K562 (cell line): ENCODE measurements around the gene DPP9. TPM values are rescaled to one million over a fixed set of nuclear protein-coding genes. Genes with fewer than 3 reads are reported as not detected.
A peak's percentile ranks its signal among the peaks of the same experiment; 100 is the strongest.

Experiments
- ATAC-seq: fragments of 200-7000 bp; cut with Tn5 transposase; 3 replicates; pipeline ENCODE4 v1.9.1; 2020; ENCODE audit warnings: moderate library complexity
- BruUV-seq: library from RNA; stranded (reverse); fragments of 400-500 nt; replicated peaks from 2 replicates; lab custom pipeline; 2021; lab: Mats Ljungman, UMichigan
- CTCF ChIA-PET: fragments of 300-600 bp; formaldehyde crosslinking; extraction: SDS; loops from one replicate; lab custom pipeline; 2021; ENCODE audit warnings: low intra/inter-chr PET ratio; lab: Yijun Ruan, JAX
- POLR2A ChIA-PET: fragments of 300-600, 350-650 bp; sonication (Branson Sonifier 250); formaldehyde crosslinking; extraction: SDS; loops from one replicate; lab custom pipeline; 2021; ENCODE audit warnings: antibody characterized with exemption, inconsistent platforms; lab: Yijun Ruan, JAX
- DNase-seq, 4 experiments: peaks; one replicate each; pipeline versions ENCODE4 v3.0.0 to v3.0.0-alpha.2; 2011 to 2018; ENCODE audit warnings: low spot score in 3 of 4, mixed read lengths in 3 of 4; ENCODE audit errors: extremely low read depth in 1 of 4
- FAIRE-seq: peaks from 2 replicates; lab custom pipeline; 2011; peaks lifted over from hg19 to GRCh38; lab: Jason Lieb, UNC
- H2AFZ ChIP-seq: 2 replicates; pipeline ENCODE4 v1.6.0; 2011; ENCODE audit warnings: low read depth, low read length, control low read depth, inconsistent platforms
- H3K27ac ChIP-seq: fragments of 200-600 bp; 3 replicates; pipeline ENCODE4 v1.8.0; 2011; ENCODE audit warnings: low read depth, mild to moderate bottlenecking, control low read depth, inconsistent platforms, low read length, moderate library complexity, mixed read lengths; ENCODE audit errors: extremely low read depth
- H3K27me3 ChIP-seq, 2 experiments: fragments of 300-600 bp in 1 of 2; 2 replicates in 1 of 2; 3 replicates in 1 of 2; pipeline versions ENCODE4 v1.6.0 to v1.8.0; 2011; ENCODE audit warnings: inconsistent platforms in 2 of 2, low read length in 2 of 2, mild to moderate bottlenecking in 1 of 2, mixed read lengths in 1 of 2, moderate library complexity in 1 of 2; ENCODE audit not compliant: control insufficient read depth in 2 of 2, insufficient read depth in 2 of 2
- H3K36me3 ChIP-seq: fragments of 300-600 bp; 3 replicates; pipeline ENCODE4 v1.8.0; 2011; ENCODE audit warnings: mild to moderate bottlenecking, low read length, inconsistent platforms; ENCODE audit not compliant: control insufficient read depth, insufficient read depth
- H3K4me1 ChIP-seq, 2 experiments: fragments of 200-600 bp in 1 of 2; replicated peaks in 1 of 2; 2 replicates in 1 of 2; 3 replicates in 1 of 2; pipeline versions ENCODE4 v1.5.1 to v1.8.0; 2011; ENCODE audit warnings: inconsistent platforms in 2 of 2, low read length in 2 of 2, mild to moderate bottlenecking in 1 of 2, mixed read lengths in 1 of 2, moderate library complexity in 1 of 2; ENCODE audit not compliant: control insufficient read depth in 2 of 2, insufficient read depth in 2 of 2
- H3K4me2 ChIP-seq: 2 replicates; pipeline ENCODE4 v1.6.1; 2011; ENCODE audit warnings: low read length, control low read depth, inconsistent platforms, mixed read lengths; ENCODE audit not compliant: insufficient read depth
- H3K4me3 ChIP-seq: fragments of 200-600 bp; sonication (generic), shearing (Covaris generic); 2 replicates; pipeline ENCODE4 v1.5.1; 2016; ENCODE audit warnings: control low read depth, inconsistent platforms
- H3K79me2 ChIP-seq: fragments of 200-600 bp; 3 replicates; pipeline ENCODE4 v1.8.0; 2011; ENCODE audit warnings: low read length, inconsistent platforms; ENCODE audit not compliant: control insufficient read depth, insufficient read depth
- H3K9ac ChIP-seq, 2 experiments: 2 replicates each; pipeline versions ENCODE4 v1.6.0 to v1.6.1; 2011; ENCODE audit warnings: low read depth in 2 of 2, low read length in 2 of 2, control low read depth in 1 of 2, inconsistent platforms in 1 of 2, mild to moderate bottlenecking in 1 of 2, mixed read lengths in 1 of 2; ENCODE audit not compliant: insufficient read depth in 1 of 2
- H3K9me1 ChIP-seq: one replicate; pipeline ENCODE4 v1.6.0; 2011; ENCODE audit warnings: inconsistent platforms, mild to moderate bottlenecking, low read length, moderate library complexity; ENCODE audit not compliant: control insufficient read depth, insufficient read depth
- H3K9me3 ChIP-seq: replicated peaks from 2 replicates; pipeline ENCODE4 v1.5.1; 2011; ENCODE audit warnings: low read depth, low read length, inconsistent platforms; ENCODE audit not compliant: control insufficient read depth, insufficient read depth
- H4K20me1 ChIP-seq: replicated peaks from 2 replicates; pipeline ENCODE4 v1.6.1; 2011; ENCODE audit warnings: low read length, inconsistent platforms, mixed read lengths; ENCODE audit not compliant: control insufficient read depth, insufficient read depth
- BCL6 ChIP-seq: fragments of 250-450 bp; sonication (Bioruptor Pico); IDR thresholded peaks from 2 replicates; pipeline ENCODE4 v1.4.0; 2020
- EGR1 ChIP-seq: fragments of 450-650 bp; conservative IDR thresholded peaks from 2 replicates; pipeline ENCODE4 v1.6.1; 2017; ENCODE audit warnings: mild to moderate bottlenecking
- HEY1 ChIP-seq: fragments of 250-450 bp; sonication (Bioruptor Pico); IDR thresholded peaks from 2 replicates; pipeline ENCODE4 v1.5.0; 2020; ENCODE audit warnings: mild to moderate bottlenecking, moderate library complexity, borderline replicate concordance
- KDM4B ChIP-seq, 2 experiments: fragments of 450-650 bp in 1 of 2; sonication (generic) in 1 of 2; IDR thresholded peaks; 2 replicates each; pipeline ENCODE4 v1.6.1; 2016 to 2017; ENCODE audit warnings: borderline replicate concordance in 2 of 2, antibody characterized with exemption in 1 of 2, low read depth in 1 of 2, mild to moderate bottlenecking in 1 of 2
- POLR2AphosphoS5 ChIP-seq: IDR thresholded peaks from 2 replicates; pipeline ENCODE4 v1.6.1; 2011; ENCODE audit warnings: mild to moderate bottlenecking, low read depth, low read length, moderate library complexity; ENCODE audit not compliant: control insufficient read depth, insufficient read depth
- RBFOX2 ChIP-seq: fragments of 200-400 bp; formaldehyde crosslinking; IDR thresholded peaks from 2 replicates; pipeline ENCODE4 v1.6.1; 2017; ENCODE audit warnings: low read depth, mild to moderate bottlenecking, low read length, moderate library complexity
- ZNF143 ChIP-seq: sonication (generic); formaldehyde crosslinking; IDR thresholded peaks from 2 replicates; pipeline ENCODE4 v1.9.0; 2022; ENCODE audit warnings: mild to moderate bottlenecking, missing genetic modification reagents
- ZNF707 ChIP-seq: fragments of 250-450 bp; sonication (Bioruptor Pico); conservative IDR thresholded peaks from 2 replicates; pipeline ENCODE4 v1.8.0; 2022; ENCODE audit warnings: inconsistent platforms, mild to moderate bottlenecking, moderate library complexity
- WGBS: fragments of 100-300 bp; shearing (Covaris generic); methylation state at CpG from one replicate; pipeline ENCODE4 v1.1.6; 2016; ENCODE audit warnings: low coverage, mixed read lengths; ENCODE audit not compliant: insufficient coverage; ENCODE audit errors: missing lambda C conversion rate; 5-methylcytosine and 5-hydroxymethylcytosine counted together
- in situ Hi-C: fragments of 300-500 bp; cut with MboI; formaldehyde crosslinking; loops from 4 replicates; pipeline ENCODE4 v1.15.0; 2018; ENCODE audit warnings: inconsistent platforms, mixed read lengths
- intact Hi-C: fragments of 100-400 bp; cut with micrococcal nuclease; formaldehyde crosslinking; loops from 2 replicates; pipeline ENCODE4 v1.14.2; 2022
- polyA plus RNA-seq, 8 experiments: library from polyadenylated mRNA; depleted of rRNA in 4 of 8; stranded (reverse) in 5 of 8; unstranded in 3 of 8; fragments of >200 nt; fragmentation: Nextera tagmentation in 2 of 8; fragmentation: Illumina TruSeq in 1 of 8; extraction: Ambion mirVana in 2 of 8; extraction: Trizol in 1 of 8; gene quantifications; 2 replicates each; pipeline versions ENCODE4 v1.2.1 to v1.2.3, GENCODE V29; 2011 to 2014; ENCODE audit warnings: inconsistent platforms in 1 of 8, missing spikeins in 1 of 8
- total RNA-seq, 7 experiments: library from RNA; depleted of rRNA in 6 of 7; stranded (reverse); fragments of >200 nt in 6 of 7; fragmentation: Illumina TruSeq in 2 of 7; extraction: Trizol in 2 of 7; gene quantifications; 2 replicates each; pipeline versions ENCODE4 v1.2.1 to v1.2.3, GENCODE V29; 2011 to 2021; ENCODE audit warnings: low replicate concordance in 1 of 7
- TF ChIP-seq, protein P1 (sequence below), 2 experiments: IDR thresholded peaks in 1 of 2; conservative IDR thresholded peaks in 1 of 2; 2 replicates each; pipeline ENCODE4 v1.6.1; 2016; ENCODE audit warnings: low read depth in 2 of 2, mild to moderate bottlenecking in 1 of 2, missing compliant biosample characterization in 1 of 2, missing genetic modification characterization in 1 of 2, moderate library complexity in 1 of 2

The DPP9 gene
- total and polyA plus RNA-seq, 9 of the 15 experiments (the other 6 are each of a cell fraction or from before 2014, with no cell fraction given) = 0.90 to 66.7 (median 24.5) TPM

GRCh38 chr19:4657835-4658234 lies 65.8 kb downstream of the DPP9 start:
- DNase-seq (no peak), ATAC-seq (no peak), FAIRE-seq (no peak)
- Histone ChIP-seq H3K9me3 (no peaks in the 10 kb centered on the region), H2AFZ (no peak overlapping the region), H3K9me1 (peaks cover 5% of the 10 kb centered on the region), H3K9ac (no peak overlapping the region), H3K4me1 (peaks cover 11 to 17% of the 10 kb centered on the region in 2 experiments; a peak in 3 of 5 replicates), H3K79me2 (no peaks in the 10 kb centered on the region), H3K4me3 (no peak overlapping the region), H4K20me1 (peaks cover 3% of the 10 kb centered on the region; the same call in 1 of the 2 replicates), H3K27me3 (no peaks in the 10 kb centered on the region), H3K27ac (no peak overlapping the region), H3K4me2 (no peak overlapping the region), H3K36me3 (peaks cover 75% of the 10 kb centered on the region)
- in situ Hi-C loops = no loop called here
- CTCF ChIA-PET = no interaction called here
- WGBS = 86% methylated on average over 8 of the region's 8 CpGs
- intact Hi-C loops = no loop called here
- TF ChIP-seq KDM4B (IDR thresholded peaks at IDR 0.05; ENCODE audit: borderline replicate concordance in 2 of 2, low read depth in 1 of 2) = no peak
- TF ChIP-seq RBFOX2 = peak; percentile 18; the same call in 1 of the 2 replicates
- TF ChIP-seq, all 486 proteins: peak for 1
- POLR2A ChIA-PET = interaction anchor here (0.7 to 1.0 kb wide), 4 partner anchors 9 to 78 kb away, joined by 3 to 7 read pairs (median 3); no protein-coding TSS in a partner anchor
- BruUV-seq = no TSS peak

DNA sequence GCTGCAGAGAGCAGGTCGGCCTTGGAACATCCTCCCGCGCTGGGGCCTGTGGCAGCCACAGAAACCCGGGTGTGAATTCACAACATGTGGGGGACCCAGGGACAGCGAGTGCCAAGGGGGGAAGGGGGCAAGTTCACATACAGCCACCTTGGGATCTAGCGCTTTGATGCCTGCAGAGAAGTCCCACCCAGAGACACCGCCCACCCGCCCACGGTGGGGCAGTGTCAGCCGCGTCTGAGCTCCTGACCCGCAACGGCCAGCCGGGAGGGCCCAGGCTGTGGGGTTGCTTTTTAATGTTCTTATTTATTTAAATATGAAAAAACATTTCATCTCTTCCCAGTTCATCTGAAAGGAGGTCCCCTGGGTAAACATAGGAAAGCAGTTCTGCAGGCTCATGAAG lies 66.4 kb downstream of the DPP9 start:
- Histone ChIP-seq H3K9ac (no peak overlapping the region), H2AFZ (no peak overlapping the region), H4K20me1 (peaks cover 3% of the 10 kb centered on the region; the same call in 1 of the 2 replicates), H3K4me1 (peaks cover 11 to 18% of the 10 kb centered on the region in 2 experiments; a peak in 3 of 5 replicates), H3K27ac (no peak overlapping the region), H3K27me3 (no peaks in the 10 kb centered on the region), H3K36me3 (peaks cover 73% of the 10 kb centered on the region), H3K9me3 (no peaks in the 10 kb centered on the region), H3K4me2 (no peak overlapping the region), H3K79me2 (no peaks in the 10 kb centered on the region), H3K9me1 (peaks cover 5% of the 10 kb centered on the region), H3K4me3 (no peak overlapping the region)
- no peak for ATAC-seq
- no TSS peak for BruUV-seq
- no peak for FAIRE-seq
- 89% methylated on average over 10 of the region's 14 CpGs for WGBS
- intact Hi-C loops (no loop called here), in situ Hi-C loops (no loop called here)
- POLR2A ChIA-PET = interaction anchor here (0.7 to 1.0 kb wide), 4 partner anchors 11 to 77 kb away, joined by 3 read pairs; no protein-coding TSS in a partner anchor
- no peak for DNase-seq
- CTCF ChIA-PET = no interaction called here
- TF ChIP-seq, protein P1, sequence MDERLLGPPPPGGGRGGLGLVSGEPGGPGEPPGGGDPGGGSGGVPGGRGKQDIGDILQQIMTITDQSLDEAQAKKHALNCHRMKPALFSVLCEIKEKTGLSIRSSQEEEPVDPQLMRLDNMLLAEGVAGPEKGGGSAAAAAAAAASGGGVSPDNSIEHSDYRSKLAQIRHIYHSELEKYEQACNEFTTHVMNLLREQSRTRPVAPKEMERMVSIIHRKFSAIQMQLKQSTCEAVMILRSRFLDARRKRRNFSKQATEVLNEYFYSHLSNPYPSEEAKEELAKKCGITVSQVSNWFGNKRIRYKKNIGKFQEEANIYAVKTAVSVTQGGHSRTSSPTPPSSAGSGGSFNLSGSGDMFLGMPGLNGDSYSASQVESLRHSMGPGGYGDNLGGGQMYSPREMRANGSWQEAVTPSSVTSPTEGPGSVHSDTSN (CRISPR knock-in tag; IDR thresholded peaks at IDR 0.05; ENCODE audit: low read depth) = no peak
- TF ChIP-seq, protein P1 (tag; conservative IDR thresholded peaks at IDR 0.05; ENCODE audit: low read depth) = no peak
- TF ChIP-seq HEY1 (CRISPR knock-in tag) (no peak), EGR1 (peak; percentile 42; the same call in 1 of the 2 replicates), POLR2AphosphoS5 (0 out of 2 replicates have a peak, but pooled peaks have one; percentile 24), ZNF707 (no peak), ZNF143 (CRISPR knock-in tag) (no peak), BCL6 (CRISPR knock-in tag) (no peak)
